ENCODE results near the gene SCRT2.

Gene SCRT2

DNA sequence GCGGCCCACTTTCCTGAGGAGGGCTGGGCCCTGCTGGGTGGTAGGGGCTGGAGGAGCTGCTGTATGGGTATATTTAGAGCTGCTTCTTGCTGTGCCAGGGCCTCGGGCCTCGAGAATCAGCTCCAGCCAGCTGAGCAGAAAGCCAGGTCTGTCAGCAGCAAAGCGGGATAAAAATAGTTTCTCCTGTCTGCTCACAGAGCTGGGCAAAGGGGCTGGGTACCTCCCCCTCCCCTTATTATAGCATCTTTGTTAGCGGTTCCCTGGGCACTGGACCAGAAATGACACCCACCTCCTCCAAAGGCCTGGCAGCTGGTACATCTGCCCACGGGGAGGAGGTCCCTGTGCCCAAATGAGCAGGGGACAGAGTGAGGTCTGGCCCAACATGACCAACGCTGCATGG lies 6.0 kb downstream of the SCRT2 start:
- DNase-seq, result no peak

DNA sequence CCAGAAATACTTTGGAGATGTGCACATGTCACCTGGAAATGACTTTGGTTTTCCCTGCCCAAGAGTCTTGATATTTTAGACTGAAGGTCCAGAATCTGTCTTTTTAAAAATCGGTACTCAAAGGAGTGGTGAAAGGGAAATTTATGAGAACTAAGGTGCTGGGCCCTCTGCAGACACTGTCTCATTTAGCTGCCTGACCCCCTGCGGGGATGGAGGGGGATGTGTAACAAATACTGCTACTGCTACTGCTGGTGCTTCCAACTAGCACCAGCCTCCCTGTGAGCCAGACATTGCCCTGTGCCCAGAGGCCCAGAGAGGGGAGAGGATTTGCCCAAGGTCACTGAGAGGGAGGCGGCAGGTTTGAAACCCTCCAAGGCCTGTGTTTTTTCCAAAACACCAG lies 7.0 kb downstream of the SCRT2 start:
- DNase-seq, result no peak

DNA sequence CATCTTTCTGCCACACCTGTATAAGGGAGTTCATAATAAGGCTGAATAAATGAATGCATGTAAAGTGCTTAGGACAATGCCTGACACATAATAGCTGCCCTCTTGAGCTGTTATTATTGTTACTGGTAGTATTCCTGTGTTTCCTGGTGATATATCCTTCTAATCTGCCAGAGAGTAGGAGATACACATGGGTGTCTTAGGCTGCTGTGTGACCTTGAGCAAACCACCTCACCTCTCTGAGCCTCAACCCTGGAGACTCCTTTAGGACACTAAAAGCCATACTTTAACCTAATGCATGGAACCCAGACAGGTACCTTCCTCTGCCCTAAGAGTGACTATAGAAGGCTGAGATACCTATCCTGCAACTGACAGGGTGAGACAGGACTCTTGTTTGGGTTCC lies 7.6 kb downstream of the SCRT2 start:
- DNase-seq, result no peak

- DNase-seq, result no peak
Measured at GRCh38 chr20:667351-668034, 8.1 kb downstream of the SCRT2 start.

DNA sequence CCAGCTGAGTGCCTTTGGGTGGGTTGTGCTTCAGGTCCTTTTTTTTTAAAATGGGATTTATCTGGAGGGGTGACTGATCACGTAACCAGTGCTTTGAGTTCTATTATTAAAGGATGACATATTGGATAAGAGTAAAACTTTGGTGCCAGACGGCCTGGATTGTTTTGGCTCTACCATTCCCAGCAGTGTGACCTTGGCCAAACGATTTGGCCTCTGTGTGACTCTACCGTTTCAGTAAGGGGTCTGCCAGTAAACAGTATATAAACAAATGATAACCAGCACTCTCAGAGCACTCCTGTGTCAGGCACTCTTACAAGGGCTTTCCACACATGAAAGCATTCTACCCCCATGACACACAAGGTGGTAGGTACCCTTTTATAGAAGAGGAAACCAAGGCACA lies 8.7 kb downstream of the SCRT2 start:
- DNase-seq, result no peak

- DNase-seq, result no peak
Measured at GRCh38 chr20:665276-665675, 10.3 kb downstream of the SCRT2 start.

GRCh38 chr20:664576-664975 lies 11.0 kb downstream of the SCRT2 start:
- DNase-seq, result no peak

DNA sequence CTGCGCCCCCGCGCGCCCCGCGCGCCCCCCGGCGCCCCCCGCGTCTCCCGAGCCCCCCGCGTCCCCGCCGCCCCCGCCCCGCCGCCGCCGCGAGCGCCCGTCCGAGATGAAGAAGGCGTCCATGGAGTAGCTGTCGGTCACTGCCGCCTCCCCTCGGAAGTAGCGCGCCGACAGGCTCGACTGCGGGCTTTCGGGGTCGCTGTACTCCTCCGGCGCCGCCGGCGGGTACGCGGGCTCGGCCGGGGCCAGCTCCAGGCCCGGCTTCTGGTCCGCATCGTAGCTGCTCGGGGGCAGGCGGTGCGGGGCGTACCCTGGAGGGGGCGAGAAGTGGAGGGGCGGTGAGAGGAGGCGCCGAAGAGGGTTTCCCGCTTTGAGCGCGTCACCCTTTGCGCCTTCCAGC lies 11.5 kb downstream of the SCRT2 start:
- DNase-seq, result no peak

DNA sequence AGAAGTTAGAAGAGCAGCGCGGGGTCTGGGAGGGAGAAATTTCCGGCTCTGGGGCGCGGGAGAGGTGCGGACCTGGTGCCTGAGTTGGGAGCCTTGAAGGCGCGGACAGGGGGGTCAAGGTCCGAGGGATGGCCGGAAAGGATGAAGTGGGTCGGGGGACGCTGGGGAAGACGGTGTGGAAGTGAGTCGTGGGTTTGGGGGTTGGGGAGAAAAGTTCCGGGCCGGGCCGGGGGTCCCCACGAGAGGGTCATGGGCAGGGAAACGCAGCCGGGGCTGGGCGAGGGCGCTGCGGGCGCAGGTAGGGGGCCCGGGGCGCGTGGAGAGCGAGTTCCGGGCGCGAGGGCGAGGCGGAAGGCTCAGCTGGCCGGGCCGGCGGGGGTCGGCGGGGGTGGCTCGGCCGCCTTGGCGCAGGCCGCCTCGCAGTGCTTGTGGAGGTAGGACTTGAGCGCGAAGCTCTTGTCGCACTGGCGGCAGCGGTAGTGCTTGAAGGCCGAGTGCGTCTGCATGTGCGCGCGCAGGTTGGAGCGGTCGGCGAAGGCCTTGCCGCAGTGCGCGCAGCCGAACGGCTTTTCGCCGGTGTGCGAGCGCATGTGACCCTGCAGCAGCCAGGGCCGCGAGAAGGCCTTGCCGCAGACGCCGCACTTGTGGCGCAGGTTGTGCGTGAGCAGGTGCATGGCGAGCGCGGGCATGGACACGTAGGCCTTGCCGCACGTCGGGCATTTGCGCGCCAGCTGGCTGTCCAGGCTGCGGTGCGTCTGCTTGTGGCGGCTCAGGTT lies 12.1 kb downstream of the SCRT2 start:
- DNase-seq, result no peak

DNA sequence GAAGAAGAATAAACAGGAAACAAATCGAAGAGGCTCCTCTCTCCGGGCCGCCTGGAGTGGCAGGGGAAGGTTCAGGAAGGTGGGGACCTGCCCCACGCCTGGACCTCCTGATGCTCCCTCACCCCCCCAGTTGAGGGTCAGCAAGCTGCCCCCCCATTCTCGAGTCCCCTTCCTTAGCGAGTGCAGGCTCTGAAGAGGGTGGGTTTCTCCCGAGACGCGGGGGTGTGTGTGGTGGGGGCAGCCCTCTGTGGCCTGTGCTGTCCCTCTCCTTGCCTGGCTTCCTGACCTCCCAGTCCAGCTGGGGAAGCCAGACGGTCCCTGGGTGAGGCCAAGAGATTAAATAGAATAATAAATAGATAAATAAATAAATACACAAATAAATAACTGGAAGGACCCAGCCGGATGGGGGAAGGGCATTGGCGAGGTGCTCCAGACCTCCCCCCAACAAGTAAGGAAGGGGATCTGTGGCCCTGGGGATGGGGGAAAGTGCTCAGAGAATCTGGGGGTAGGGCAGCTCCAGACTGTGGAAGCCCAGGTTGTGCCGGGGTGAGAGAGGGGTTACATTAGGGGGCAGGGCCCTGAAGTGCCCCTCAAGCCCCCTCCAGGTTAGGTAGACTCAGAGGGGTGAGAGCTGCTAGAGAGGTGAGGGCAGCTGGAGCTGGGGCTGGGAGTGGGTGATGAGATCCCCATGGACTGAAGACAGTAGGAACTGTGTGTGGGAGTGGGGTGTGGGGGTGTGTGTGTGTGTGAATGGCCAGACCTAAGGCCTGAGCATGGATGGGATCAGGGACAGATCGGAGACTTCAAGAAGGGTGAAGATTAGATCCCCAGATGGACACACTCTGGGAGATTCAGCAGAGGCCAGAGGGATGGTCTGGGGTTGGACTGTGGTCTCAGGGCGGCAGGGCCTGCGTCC lies 13.1 kb downstream of the SCRT2 start:
- no peak for DNase-seq

DNA sequence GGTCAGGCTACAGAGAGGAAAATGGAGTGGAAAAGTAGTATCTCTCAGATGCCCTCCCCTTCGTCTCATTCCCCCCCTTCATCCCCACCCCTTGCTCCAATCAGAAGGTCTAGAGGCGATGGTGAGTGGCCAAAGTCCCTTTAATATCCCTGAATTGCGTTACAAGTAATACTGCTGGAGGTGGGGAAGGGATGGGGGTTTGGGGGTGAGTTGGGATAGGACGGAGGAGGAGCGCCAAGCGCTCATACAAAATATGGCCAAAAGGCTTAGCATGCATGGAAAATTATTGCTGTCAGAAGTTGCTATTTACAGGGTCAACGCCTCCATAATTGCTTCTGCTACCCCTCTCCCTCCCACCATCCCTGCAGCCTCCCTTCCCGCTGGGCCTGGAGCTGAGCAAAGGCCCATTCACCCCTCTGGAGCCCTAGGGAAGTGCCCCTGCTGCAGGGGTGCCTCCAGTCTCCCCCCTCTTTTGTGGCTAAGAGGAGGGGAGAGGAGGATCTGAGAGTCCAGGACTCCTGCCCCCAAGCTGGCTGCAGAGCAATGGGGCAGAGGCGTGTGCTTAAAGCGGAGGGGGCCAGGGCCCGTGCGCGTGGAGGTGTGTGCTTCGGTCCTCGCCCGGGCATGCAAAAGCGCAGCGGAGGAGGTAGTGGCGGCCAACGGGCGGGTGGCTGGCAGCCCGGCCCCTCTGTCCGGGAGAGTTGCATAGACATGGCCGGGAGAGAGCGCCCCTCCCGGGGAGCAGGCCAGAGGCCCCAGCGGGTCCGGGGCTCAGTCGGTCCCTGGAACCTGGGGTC lies 13.9 kb downstream of the SCRT2 start:
- DNase-seq, result no peak

DNA sequence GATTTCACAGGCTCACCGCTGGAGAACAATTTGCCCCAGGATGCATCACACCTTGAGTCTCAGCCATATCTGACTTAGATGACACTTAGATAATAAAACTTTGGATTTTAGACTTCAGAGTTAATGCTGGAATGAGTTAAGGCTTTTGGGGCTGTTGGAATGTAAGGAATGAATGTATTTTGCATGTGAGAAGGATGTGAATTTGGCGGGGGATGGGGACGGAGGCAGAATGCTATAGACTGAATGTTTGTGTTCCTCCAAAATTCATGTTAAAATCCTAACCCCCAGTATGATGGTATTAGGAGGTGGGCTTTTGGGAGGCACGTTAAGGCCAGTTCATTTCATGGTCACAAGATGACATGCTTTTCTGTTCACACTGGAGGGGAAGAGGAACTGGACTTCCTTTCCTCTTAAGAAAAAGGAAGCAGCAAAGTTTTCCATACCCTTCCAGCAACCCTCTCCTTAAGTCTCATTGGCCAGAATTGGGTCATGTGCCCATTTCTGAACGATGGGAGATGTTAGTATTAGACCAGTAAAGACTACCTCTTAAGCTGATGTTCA lies 16.8 kb downstream of the SCRT2 start:
- DNase-seq, result peak; percentile 56

DNA sequence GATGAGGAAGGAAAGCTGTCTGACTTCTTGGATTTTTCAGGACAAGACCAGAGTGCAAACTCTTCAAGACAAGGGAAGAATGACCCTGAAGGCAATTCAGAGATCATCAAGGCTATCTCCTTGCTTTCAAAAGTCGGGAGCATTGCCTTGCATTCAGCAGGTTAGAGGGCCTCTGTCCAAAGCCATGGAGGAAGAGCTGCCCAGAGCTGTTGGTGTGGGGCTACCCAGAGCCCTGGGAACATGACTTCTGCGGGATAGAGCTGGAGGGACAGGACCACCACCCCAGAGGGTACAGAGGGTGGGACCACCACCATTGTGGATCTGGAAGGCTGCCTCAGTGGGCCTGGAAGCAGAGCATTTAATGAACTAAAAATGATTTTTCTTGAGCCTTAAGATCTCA lies 17.4 kb downstream of the SCRT2 start:
- no peak for DNase-seq

DNA sequence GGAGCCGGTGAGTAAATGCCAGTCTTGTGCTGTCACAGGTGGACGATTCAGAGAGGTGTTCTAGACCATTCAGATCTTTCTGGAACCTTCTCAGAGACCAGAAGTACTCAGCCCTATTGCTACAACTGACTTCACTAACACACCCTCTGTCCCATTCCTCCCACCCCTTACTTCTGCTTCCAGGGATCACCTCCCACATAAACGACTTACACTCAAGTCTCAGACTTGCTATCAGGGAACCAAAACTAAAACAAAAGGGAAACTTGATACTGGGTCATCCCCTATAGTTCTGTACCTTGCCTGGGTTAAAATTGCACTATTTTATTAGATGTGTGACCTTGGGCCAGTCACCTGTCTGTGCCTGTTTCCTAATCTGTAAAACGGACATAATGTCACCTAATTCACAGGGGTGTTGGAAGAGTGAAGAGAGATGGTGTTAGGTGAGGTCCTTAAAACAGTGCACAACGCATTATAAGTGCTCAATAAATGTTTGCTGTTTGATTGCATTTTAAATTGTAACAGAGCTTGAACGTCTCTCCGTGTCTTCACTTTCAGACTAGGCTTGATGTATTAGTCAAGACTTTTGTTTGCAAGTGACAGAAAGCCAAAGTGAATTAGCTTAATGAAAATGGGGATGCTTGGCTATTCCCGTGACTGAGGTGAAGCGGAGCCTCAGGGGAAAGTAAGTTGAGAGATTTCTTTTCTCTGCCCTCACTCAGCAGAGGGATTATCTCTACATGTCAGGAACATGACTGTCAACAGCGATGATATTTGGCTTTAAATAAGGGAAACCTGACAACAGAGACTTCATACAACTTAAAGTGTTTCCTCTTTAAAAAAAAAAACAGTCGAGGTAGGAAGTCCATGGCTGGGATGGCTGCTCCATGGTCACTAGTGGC lies 19.6 kb downstream of the SCRT2 start:
- no peak for DNase-seq

- no peak for DNase-seq
Measured at GRCh38 chr20:654417-654750, 21.2 kb downstream of the SCRT2 start.

DNA sequence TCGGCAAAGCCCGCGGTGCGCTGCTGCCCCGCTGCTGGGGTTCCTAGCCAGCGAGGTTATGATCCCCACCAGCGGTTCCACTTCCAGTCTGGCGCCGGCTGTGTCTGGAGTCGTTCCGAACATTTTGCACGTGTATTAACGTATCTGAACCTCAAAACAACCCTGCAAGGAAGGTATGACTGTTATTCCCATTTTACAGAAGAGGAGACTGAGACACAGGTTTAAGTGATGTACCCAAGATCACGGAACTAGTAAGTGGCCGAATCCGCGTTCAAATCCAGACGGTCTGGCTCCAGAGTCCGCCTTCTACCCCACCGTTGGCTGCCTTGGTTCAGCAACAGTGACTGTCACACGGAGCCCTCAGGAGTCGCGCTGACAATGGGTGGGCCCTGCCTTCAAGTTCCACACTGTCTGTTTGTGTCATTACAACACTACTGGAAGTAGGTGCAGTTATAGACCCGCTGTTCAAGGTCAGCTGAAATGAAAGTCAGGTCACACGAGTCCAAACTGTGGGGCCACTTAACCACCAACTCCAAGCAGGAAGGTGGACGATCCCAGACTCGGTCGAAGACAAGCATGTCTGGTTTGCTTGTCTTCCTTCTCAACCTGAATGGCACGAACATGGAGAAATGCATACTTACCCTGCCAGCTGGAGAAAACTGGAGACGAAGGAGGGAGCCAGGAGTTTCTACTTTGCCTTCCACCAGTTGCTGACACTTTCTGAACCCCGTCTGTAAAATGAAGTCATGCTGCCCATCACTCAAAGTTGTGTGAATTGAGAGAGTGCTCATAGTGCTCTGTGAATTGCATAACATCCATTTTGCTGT lies 21.8 kb downstream of the SCRT2 start:
- DNase-seq, result no peak

- peak; percentile 90 for DNase-seq
Measured at GRCh38 chr20:653110-653589, 22.5 kb downstream of the SCRT2 start, which contains the start of gene SRXN1. SRXN1 (minus strand) TSS chr20:653200; CDS start chr20:653185, 15 bp downstream.

DNA sequence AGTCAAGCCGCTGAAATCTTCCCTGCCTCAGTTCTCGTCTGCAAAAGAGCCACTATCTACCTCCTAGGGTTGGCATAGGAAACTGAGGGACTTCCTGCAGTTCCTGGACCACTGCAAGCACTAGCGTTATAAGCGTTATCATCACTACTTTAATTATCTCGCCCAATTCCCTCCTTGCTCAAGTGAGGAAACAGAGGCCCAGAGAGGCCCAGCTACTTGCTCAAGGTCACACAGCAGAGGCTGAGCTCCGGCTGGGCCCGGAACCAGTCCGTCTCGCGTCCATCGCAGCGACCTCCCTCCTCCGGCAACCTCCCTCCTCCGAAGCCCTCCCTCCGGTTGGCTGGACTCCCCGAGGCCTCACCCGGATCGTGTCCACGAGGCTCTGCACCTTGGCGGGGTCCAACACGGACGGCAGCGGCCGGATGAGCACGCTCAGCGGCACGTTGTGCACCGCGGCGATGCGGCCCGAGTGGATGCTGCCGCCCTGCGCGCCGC lies 22.9 kb downstream of the SCRT2 start:
- DNase-seq, result no peak

DNA sequence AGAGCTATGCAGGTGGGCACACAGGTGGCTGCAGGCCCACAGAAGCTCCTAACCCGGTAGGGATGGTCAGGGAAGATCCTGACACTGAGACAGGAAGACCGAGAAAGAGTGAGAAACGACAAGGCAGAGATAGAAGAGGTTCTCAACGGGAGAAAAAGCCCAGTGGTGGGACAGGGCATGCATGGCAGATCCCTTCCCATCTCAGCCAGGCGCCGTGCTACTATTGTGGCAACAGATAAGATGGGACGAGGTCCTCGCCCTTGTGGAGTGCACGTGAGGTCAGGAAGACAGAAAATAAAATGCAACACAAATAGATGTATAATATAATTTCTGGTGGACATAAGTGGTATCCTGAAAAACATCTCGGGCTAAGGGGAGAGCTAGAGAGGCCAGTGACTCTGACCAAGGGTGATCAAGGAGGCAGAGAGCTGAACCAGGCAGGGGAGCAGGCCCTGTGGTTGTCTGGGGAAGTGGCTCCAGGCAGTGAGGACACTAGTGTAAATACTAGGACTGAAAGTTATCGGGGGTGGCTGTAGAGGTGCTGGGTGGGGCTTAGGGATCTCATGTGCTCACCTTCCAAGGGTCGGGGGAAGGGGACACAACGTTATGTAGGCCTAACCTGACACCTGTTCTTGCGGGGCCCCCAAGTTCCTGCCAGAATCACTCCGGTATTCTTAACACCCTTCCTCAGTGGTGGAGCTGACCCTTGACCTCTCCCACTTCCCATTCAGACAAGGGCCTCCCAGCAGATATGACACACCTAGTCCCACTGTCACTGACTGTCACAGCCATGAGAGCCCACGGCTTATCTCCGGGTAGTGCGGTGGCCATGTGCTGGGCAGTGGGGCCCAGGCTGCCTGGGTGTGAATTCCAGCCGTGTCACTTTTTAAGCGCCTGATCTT lies 23.6 kb downstream of the SCRT2 start:
- DNase-seq, result no peak
